Esophagus squamous epithelium (tissue), 5 donors: Measurements from ENCODE around the gene TNPO1. TPM values are rescaled to one million over a fixed set of nuclear protein-coding genes. Genes with fewer than 3 reads are reported as not detected.
A peak's percentile ranks its signal among the peaks of the same experiment; 100 is the strongest.
"Not testable (repeated sequence)": the region's sequence is repeated elsewhere in the genome, so short reads cannot be mapped to it uniquely, and the experiment has no call there.

Source experiments
- DNase-seq: peaks from one replicate; lab custom pipeline; 2025; lab: John Stamatoyannopoulos, UW
- H3K27ac ChIP-seq, 4 donors: fragments of 200-600 bp; sonication (generic); one replicate each; pipeline ENCODE4 v1.5.1; 2016 to 2019; ENCODE audit warnings: mild to moderate bottlenecking in 1 of 4
- H3K27me3 ChIP-seq, 4 donors: fragments of 200-600 bp; sonication (generic); 1 replicate in 3 of 4; 2 replicates in 1 of 4; pipeline versions ENCODE4 v1.5.1 to v1.6.0; 2017 to 2021; ENCODE audit warnings: antibody characterized with exemption in 1 of 4
- H3K36me3 ChIP-seq, 3 donors: fragments of 200-600 bp; sonication (generic); one replicate each; pipeline ENCODE4 v1.5.1; 2016 to 2019
- H3K4me1 ChIP-seq, 3 donors: fragments of 200-600 bp; sonication (generic); one replicate each; pipeline ENCODE4 v1.5.1; 2017 to 2019
- H3K4me3 ChIP-seq, 4 donors: fragments of 200-600 bp; sonication (generic); 1 replicate in 3 of 4; 2 replicates in 1 of 4; pipeline ENCODE4 v1.5.1; 2016 to 2019; ENCODE audit warnings: mild to moderate bottlenecking in 2 of 4, moderate library complexity in 1 of 4
- H3K9me3 ChIP-seq, 3 donors: fragments of 200-600 bp; sonication (generic); one replicate each; pipeline ENCODE4 v1.5.1; 2016 to 2019
- CTCF ChIP-seq, 6 experiments: fragments of 450-650 bp in 4 of 6; fragments of 200-600 bp in 2 of 6; sonication (generic) in 2 of 6; IDR thresholded peaks; one replicate each; pipeline ENCODE4 v1.5.1; 2016 to 2019; ENCODE audit warnings: antibody characterized with exemption in 6 of 6, mild to moderate bottlenecking in 4 of 6, moderate library complexity in 4 of 6
- POLR2A ChIP-seq, 4 donors: fragments of 450-650 bp; IDR thresholded peaks; one replicate each; pipeline ENCODE4 v1.6.1; 2017; ENCODE audit warnings: antibody characterized with exemption in 4 of 4, mild to moderate bottlenecking in 4 of 4, moderate library complexity in 3 of 4
- WGBS, 2 donors: methylation state at CpG; one replicate each; pipeline ENCODE4 v1.1.5; 2018; 5-methylcytosine and 5-hydroxymethylcytosine counted together
- intact Hi-C: fragments of 100-400 bp; cut with DNase I; formaldehyde crosslinking; loops from one replicate; pipeline ENCODE4 v1.15.0; 2022
- total RNA-seq, 4 donors: library from RNA; depleted of rRNA; stranded (reverse); fragments of >200 nt; gene quantifications; one replicate each; pipeline ENCODE4 v1.1.0, GENCODE V29; 2016
- donor health status: DM: yes; HTN: yes; CAD: no.

TNPO1 gene
- total RNA-seq, 4 donors from 2014 or later = 49.1 to 90.6 (median 78.0) TPM

GRCh38 chr5:72790186-72790585 is 26.3 kb upstream of the TNPO1 start:
- H3K27ac ChIP-seq = peak overlapping the region; percentile 47 to 76 (median 62)
- no peaks in the 10 kb centered on the region for H3K27me3 ChIP-seq
- no peak overlapping the region for H3K4me3 ChIP-seq
- intact Hi-C loops = no loop called here
- no peaks in the 10 kb centered on the region for H3K36me3 ChIP-seq
- WGBS, 2 donors = 8 to 18% methylated on average over 1 of the region's 1 CpG
- TF ChIP-seq POLR2A (IDR thresholded peaks at IDR 0.05) (no peak), CTCF (IDR thresholded peaks at IDR 0.05) (no peak)
- H3K9me3 ChIP-seq = no peaks in the 10 kb centered on the region
- no peak for DNase-seq
- peaks cover 0 to 28% (median 0%) of the 10 kb centered on the region in 3 donors for H3K4me1 ChIP-seq

DNA sequence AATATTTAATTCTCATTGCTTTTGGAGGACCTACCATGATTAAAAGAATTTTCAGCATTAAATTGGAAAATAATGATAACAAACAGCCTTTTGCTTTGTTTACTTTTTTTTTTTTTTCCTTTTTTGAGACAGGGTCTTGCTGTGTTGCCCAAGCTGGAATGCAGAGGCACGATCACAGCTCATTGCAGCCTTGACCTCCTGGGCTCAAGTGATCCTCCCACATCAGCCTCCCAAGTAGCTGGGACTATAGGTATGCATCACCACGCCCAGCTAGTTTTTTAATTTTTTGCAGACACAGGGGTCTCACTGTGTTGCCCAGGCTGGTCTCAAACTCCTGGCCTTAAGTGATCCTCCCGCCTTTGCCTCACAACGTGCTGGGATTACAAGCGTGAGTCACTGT is 23.8 kb upstream of the TNPO1 start:
- H3K9me3 ChIP-seq, intact Hi-C loops, H3K4me3 ChIP-seq, DNase-seq, H3K27ac ChIP-seq, H3K36me3 ChIP-seq, H3K27me3 ChIP-seq: not testable (repeated sequence)
- WGBS, 2 donors = 65 to 82% methylated on average over 5 of the region's 5 CpGs
- H3K4me1 ChIP-seq = peaks cover 0 to 28% (median 0%) of the 10 kb centered on the region in 3 donors

- WGBS, 2 donors = 64 to 87% methylated on average over 3 of the region's 3 CpGs
- H3K27me3 ChIP-seq = no peaks in the 10 kb centered on the region
- TF ChIP-seq CTCF (IDR thresholded peaks at IDR 0.05) (no peak), POLR2A (IDR thresholded peaks at IDR 0.05) (no peak)
These were observed 20.5 kb upstream of the TNPO1 start for GRCh38 chr5:72796001-72796400.

DNA sequence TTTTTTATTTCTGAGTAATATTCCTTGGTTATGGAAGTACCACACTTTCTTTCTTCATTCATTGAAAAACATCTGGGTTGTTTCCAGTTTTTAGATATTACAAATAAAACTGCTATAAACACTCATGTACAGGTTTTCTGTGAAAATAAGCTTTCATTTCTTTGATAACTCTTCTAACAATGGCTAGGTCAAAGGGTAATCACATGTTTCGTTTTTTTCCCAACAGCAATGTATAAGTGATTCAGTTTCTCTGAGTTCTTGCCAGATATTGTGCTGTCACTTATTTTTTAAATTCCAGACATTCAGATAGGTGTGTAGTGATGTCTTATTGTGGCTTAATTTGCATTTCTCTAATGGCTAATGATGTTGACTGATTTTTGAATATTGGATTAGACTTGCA is 16.7 kb upstream of the TNPO1 start:
- Histone ChIP-seq H3K27me3 (no peaks in the 10 kb centered on the region), H3K4me1 (no peaks in the 10 kb centered on the region), H3K4me3 (no peak overlapping the region), H3K9me3 (no peaks in the 10 kb centered on the region), H3K36me3 (no peaks in the 10 kb centered on the region), H3K27ac (no peak overlapping the region)
- TF ChIP-seq CTCF (IDR thresholded peaks at IDR 0.05) = no peak
- TF ChIP-seq POLR2A (IDR thresholded peaks at IDR 0.05) = no peak
- no peak for DNase-seq
- intact Hi-C loops = no loop called here
- WGBS, 2 donors = 27 to 38% methylated on average over 1 of the region's 1 CpG

More at GRCh38 chr5:72796001-72796400, 20.5 kb upstream of the TNPO1 start:
- Histone ChIP-seq H3K4me3 (no peak overlapping the region), H3K4me1 (peaks cover 0 to under 1% (median 0%) of the 10 kb centered on the region in 3 donors), H3K36me3 (no peaks in the 10 kb centered on the region), H3K27ac (no peak overlapping the region), H3K9me3 (no peaks in the 10 kb centered on the region)
- intact Hi-C loops = no loop called here
- no peak for DNase-seq

- H3K27me3 ChIP-seq, H3K36me3 ChIP-seq, DNase-seq, H3K4me3 ChIP-seq, intact Hi-C loops, H3K4me1 ChIP-seq, H3K27ac ChIP-seq: not testable (repeated sequence)
- H3K9me3 ChIP-seq = peaks cover 0 to 22% (median 0%) of the 10 kb centered on the region in 3 donors
- 0% methylated on average over 1 of the region's 4 CpGs; no CpG with 5 or more reads in 1 of the 2 donors for WGBS, 2 donors
These were observed 7.8 kb upstream of the TNPO1 start for GRCh38 chr5:72808637-72809036.

- Histone ChIP-seq H3K9me3 (peaks cover 0 to 8% (median 0%) of the 10 kb centered on the region in 3 donors), H3K4me3 (no peak overlapping the region), H3K4me1 (peaks cover 0 to 21% (median 0%) of the 10 kb centered on the region in 3 donors), H3K27ac (no peak overlapping the region), H3K27me3 (peaks cover 0 to 8% (median 0%) of the 10 kb centered on the region in 4 donors), H3K36me3 (no peaks in the 10 kb centered on the region)
- DNase-seq = no peak
- WGBS, 2 donors = 80 to 84% methylated on average over 1 of the region's 1 CpG
- no peak for TF ChIP-seq POLR2A (IDR thresholded peaks at IDR 0.05)
- intact Hi-C loops = no loop called here
These were observed 4.6 kb upstream of the TNPO1 start for GRCh38 chr5:72811849-72812248.

- no peak for DNase-seq
- intact Hi-C loops = no loop called here
- WGBS, 2 donors = 77 to 89% methylated on average over 1 of the region's 1 CpG
- no peak overlapping the region for H3K27ac ChIP-seq
- TF ChIP-seq POLR2A (IDR thresholded peaks at IDR 0.05) (no peak), CTCF (IDR thresholded peaks at IDR 0.05) (no peak)
- H3K36me3 ChIP-seq = no peaks in the 10 kb centered on the region
- H3K4me3 ChIP-seq = no peak overlapping the region
- H3K27me3 ChIP-seq = peaks cover 0 to 8% (median 0%) of the 10 kb centered on the region in 4 donors
- H3K4me1 ChIP-seq = peaks cover 0 to 21% (median 0%) of the 10 kb centered on the region in 3 donors
- H3K9me3 ChIP-seq = peaks cover 0 to 8% (median 0%) of the 10 kb centered on the region in 3 donors
These were observed 4.0 kb upstream of the TNPO1 start for GRCh38 chr5:72812488-72812887.
